Muscle of back (tissue), 11 donors: ENCODE measurements around the gene TRIM2. TPM values are rescaled to one million over a fixed set of nuclear protein-coding genes. Genes with fewer than 3 reads are reported as not detected.

Experiments
- DNase-seq, 3 donors: peaks; one replicate each; pipeline versions ENCODE4 v3.0.0 to v3.0.0-alpha.2; 2013
- polyA plus RNA-seq, 10 donors: library from polyadenylated mRNA; unstranded; fragments of 120-200 nt; gene quantifications; one replicate each; pipeline ENCODE4 v1.2.1, GENCODE V29; 2013; ENCODE audit not compliant: insufficient read length in 10 of 10

Gene TRIM2
- polyA plus RNA-seq, 10 donors = 19.5 to 39.0 (median 21.8) TPM

DNA sequence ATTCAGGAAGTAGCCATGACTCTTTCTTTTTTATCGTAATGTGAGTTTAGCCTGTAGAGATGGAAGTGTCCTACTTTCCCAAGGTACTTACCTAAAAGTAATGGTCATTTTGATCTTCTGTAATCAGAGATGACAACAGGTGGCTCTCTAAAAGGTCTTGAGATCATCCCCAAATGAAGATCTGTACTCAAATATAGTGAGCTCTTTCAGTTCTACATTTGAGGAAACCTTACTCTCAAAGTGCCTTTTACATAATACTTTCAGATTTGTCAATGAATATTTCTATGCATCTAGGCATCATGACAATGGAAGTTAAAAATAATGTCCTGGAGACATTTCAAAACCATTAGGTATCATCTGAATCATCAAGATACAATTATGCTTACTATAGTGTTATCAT lies 123.0 kb downstream of the TRIM2 start:
- no peak for DNase-seq

DNA sequence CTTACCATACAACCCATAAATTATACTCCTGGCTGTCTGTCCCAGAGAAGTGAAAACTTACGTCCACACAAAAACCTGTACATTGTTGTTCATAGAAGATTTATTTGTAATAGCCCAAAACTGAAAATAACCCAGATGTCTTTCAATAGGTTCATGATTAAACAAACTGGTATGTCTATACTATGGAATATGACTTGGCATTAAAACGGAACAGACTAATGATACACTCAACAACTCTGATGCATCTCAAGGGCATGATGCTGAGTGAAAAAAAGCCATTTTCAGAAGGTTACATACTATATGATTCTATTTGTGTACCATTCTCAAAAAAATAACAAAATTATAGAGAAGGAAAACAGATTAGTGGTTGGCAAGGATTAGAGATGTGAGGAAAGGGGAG lies 128.7 kb downstream of the TRIM2 start:
- peak in 1 of 3 donors; percentile 62 for DNase-seq

DNA sequence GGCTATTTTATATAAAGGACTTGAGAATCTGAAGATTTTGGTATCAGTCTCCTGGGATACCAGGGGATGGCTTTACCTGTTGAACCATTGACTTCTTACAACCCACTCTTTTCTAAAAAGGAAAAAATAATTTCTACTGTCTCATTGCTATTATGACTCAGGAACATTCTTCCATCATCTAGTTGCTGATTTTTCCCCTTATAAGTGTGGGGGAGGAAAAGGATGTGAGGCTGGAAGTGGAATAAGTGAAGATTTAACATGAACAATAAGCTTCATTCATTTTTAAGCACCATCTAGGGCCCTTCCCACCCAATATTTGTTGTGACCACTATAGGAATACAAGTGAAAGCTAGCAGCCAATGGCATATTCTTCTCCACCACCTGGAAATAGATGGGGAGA lies 129.6 kb downstream of the TRIM2 start:
- no peak for DNase-seq

DNA sequence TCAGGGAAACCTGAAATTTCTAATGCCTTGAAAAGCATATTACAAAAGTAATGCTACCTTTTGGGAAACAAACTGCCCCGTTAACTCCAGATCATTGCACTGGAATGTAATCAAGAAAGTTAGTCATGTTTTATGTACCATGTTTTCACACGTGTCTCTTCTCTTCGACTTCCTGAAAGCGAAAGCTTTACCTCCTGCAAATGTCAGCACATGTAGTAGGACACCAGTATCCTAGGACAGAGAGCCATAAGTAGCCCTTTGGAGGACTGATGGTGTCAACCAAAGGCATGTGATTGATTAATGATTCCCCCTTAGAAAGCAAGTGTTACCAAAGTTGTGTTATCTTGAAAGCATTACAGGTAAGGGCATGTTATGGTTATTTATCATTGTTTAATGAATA lies 131.4 kb downstream of the TRIM2 start:
- no peak for DNase-seq

DNA sequence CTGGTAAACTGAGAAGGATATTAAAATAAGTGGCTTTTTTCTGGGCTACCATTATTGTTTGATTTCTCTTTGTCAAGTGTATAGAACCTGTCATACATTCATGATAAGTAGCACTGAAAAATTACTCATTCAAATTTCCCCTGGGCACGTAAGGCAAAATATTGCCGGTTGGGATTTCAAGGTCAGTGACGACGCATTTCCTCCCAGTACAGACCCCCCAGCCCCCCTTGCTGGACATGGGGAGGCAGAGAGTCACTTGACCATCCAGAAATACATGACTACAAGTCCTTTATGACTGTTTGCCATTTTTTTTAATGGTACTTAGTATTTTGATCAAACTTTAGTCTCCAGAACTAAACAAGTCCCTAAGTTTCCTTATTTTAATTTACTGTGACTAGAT lies 133.4 kb downstream of the TRIM2 start:
- DNase-seq = no peak

DNA sequence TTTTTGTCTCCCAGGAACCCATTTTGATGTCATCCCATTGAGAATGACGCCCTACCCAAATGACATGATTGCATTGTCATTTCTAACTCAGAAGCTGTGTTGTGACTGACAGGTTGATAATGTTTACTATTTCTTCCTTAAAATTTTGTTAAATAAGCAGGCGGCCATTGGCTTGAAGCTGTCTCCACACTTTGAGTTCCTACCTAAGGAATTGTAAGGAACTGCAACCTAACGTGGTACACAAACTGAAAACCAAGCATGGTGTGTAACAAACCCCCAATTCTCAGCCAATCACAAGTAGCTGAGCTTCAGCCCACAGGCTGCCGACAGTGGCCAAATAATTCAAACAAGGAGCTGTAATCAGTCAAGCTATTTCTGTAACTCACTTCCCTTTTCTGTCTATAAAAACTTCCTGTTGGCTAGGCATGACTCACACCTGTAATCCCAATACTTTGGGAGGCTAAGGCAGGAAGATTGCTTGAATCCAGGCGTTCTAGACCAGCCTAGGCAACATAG lies 137.4 kb downstream of the TRIM2 start:
- no peak for DNase-seq

DNA sequence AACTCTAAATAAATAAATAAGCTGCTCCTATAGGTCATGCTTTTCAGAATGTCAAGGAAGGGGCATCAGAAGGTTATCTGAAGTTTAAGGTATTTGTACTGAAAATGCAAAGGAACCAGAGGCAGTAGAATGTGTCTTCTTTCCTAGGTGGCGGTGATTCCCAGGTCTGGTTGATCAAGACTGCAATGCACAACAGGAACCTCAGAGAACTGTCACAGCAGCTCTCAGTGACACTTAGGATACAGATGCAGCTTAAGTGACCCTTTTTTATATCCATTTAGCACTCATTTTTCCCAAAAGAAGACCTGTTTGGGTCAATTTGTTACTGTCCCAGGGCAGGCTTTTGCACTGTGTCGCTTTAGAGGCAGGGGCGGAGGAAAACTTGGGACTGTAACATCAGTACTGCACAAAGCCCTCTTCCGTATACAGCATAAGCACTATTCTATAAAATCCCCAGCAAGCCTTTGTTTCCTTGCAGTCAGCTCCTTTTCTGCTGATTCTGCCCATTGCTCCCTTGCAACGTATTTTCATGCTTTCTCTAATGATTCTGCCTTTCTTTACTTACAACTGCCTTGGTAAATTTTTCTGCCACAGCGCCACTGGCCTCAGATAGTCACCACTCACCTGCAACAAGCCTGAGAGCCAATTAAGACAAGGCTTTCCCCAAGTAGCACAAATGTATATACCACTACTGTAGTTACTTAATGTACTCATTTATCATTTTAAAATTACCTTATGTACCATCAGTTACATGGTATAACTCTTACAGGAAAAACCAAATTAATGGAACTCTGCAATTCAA lies 138.7 kb downstream of the TRIM2 start:
- no peak for DNase-seq

DNA sequence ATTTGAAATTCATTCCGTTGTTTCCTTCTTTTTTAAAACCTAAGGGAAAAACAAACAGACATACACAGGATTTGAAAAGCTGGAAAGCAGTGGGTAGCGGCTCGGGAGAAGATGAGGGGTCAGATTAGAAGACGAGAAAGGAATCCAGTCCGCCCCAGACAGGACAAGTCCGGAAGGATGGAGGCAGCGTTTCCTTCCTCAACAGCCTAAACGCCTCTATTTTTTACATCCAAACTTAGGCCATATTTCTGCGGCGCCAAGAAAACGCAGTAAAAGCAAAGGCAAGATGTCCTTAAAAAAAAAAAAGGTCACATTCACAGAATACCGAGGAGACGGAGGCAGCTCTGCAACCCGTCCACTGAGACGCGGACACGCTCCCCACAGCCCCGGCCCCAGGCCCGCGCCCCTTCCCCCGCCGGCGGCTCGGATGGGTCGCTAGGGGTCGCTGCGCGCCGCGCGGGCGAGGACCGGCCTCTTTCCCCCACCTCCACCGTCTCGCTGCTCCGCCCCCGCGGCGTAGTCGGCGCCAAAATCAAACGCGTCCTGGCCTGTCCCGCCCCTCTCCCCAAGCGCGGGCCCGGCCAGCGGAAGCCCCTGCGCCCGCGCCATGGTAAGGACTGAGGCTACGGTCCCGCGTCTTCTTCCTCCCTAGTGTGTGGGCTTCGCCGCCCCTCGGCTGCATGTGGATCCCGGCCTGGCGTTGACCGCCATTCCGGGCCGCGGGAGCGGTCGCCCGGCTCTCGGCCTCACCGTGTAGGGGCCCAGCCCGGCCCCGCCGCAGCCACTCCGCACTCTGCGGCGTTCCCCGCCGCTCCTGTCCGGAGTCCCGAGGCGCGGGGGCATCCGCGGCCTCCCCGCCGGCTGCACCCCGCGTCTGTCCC lies 140.1 kb downstream of the TRIM2 start, which contains the start of gene MND1:
Gene MND1, plus strand, starts transcription at position 558 of the 881 bp plus-strand sequence. Its CDS starts 50 bp downstream, at position 608.
- DNase-seq = peak; percentile 86 to 96 (median 94)

DNA sequence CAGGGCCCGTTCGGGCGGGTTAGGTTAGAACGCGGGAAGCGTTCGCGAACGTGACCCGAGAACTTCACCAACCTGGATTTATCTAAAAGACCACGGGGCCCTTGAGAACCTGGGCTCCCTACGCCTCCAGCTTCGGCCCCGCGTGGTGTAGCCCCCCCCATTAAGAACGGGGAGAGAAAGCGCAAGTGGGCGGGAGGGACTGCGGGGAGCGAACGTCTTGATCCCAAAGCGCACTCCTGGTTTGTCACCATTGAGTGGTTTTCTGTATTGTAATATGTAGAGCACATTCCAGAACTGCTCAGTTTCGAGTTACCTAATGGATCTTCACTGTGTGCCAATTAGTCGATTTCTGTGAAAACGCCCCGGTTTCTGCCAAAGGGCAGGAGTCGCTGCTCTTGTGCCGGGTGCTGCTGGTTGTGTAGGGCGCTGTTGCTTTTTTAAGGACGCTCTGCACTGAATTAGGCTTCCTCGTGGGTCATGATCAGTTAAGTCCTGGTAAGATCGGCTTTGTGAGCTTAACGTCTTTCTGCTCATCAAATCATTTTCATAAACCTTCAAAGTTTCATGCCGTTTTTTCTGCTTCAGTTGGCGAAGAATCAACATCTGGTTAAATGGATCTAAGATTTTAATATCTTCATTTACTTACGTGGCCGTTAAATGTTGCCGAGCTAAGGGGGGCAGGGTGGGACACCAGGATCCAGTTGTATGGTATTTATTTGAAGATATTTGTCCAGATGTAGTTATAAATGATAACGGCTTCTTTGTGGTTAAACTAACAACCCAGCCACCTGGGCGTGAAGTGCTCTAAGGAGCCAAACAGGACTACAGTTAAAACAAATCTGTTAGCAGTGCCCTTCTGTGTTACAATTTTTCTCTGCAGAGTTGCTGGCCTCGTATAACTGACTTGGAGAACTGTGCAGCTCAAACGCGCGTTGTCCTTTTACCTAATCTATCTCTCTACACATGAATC lies 141.1 kb downstream of the TRIM2 start:
- DNase-seq = peak in 2 of 3 donors; percentile 52 to 86

DNA sequence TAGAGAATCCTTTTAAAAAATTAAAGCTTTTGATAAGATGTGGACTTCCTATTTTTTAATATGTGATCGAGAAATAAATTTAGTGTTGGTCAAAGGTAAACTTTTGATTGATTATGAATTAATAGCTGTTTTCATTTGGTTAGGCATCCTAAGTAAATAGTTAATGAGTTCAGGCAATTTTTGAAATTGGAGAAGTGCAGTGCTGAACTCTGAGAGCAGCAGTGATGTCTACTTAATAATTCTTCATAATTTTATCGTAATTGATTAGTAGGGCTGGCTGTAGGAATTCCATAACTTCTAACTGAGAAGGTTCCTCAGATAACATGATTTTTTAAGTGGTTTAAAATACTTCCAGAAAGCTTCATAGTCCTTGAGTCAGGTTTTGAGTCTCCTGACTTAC lies 141.8 kb downstream of the TRIM2 start:
- DNase-seq = no peak

DNA sequence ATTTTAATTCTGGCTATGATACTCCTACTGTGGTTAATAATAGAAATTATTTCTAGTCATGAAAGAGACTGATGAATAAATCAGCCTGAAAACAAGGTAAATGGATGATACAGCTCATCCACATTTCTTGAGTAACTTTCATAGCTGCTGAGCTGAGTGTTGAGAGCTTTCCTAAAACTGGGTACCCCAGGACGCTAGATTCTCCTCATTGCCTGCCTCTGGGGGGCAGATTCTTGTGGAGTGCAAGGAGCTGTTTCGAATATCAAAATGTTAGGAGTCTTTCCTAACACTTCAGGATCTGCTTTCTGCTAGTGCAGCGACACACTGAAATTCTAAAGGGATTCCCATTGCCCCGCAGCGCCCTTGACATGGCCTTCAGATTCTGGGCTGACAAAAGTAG lies 142.3 kb downstream of the TRIM2 start:
- peak in 1 of 3 donors; percentile 19 for DNase-seq

DNA sequence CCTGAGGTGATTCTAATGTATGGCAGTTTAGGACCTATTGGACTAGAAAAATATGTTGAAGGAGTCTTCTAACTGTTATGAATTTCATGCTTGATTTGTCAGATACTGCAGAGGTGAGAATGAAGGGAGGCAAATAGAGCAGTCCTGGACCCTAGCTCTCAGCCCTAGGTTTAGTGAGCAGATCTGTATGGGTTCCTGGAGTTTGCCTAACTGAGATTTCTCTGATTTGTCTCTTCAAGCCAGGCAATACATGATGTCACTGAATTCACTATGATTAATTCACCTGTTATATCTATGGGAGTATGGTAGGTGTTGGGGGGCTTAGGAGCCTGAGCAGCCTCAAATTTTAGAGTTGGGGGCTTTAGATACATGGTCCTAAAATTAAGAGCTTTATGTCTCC lies 142.9 kb downstream of the TRIM2 start:
- no peak for DNase-seq

DNA sequence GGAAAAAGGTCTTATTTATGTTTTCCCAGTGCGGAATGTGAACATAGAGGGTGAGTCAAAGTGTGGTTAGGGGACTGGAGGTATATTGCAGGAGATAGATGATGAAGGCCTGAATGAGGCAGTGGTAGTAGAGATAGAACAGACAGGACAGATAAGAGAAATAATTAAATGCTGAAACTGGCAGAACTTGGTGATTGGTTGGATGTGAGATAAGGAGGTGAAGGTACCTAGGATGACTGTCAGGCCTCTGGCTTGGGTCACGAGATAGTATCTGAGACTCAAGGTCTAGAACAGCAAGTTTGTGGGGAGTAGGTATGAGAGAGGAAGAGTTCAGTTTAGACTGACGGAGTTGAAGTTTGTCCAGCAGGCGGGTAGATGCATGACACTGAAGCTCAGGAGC lies 143.8 kb downstream of the TRIM2 start:
- DNase-seq = no peak

DNA sequence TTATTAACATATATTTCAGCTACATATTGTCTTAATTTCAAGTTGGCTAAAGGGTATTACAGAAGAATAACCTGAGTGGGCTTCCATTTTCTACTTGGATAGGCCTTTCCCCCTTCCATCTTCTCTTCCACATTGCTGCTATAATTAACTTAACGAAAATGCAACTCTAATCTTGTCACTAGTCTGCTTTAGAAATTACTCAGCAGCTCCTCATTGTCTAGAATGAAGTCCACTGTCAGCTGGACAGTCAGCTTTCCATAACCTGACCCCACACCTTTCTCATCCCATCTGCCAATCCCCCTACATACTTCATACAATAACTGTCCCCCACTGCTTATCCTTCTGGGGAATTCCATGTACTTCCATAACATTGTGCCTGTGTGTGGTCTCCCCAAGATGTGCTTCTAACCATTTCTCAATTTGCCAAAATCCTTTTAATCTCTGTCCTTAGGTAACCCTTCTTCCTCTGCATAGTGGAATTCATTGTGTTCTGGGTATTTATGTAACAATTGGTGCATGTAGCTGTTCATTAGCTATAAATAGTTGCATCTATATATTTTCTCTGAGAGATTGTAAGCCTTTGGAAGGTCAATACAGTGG lies 145.1 kb downstream of the TRIM2 start:
- DNase-seq = no peak

DNA sequence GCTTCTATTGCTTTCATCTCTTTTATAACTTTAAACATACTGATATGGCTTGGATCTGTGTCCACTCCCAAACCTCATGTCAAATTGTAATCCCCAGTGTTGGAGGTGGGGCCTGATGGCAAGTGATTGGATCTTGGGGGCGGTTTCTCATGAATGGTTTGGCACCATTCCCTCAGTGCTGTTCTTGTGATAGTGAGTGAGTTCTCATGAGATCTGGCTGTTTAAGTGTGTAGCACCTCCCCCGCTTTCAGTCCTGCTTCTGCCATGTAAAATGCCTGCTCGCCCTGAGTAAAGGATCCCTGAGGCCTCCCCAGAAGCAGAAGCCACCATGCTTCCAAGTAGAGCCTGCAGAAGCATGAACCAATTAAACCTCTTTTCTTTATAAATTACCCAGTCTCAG lies 157.9 kb downstream of the TRIM2 start:
- no peak for DNase-seq

DNA sequence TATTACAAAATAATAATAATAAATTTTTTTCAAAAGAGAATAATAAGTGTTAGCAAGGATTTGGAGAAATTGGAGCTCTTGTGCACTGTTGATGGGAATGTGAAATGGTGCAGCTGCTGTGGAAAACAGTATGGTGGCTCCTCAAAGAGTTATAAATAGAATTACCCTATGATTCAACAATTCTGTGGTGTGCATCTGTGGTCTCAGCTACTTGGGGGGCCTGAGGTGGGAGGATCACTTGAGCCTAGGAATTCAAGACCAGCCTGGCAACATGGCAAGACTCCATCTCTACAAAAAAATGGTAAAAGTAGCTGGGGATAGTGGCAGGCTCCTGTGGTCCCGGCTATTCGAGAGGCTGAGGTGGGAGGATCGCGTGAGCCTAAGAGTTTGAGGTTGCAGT lies 159.8 kb downstream of the TRIM2 start:
- no peak for DNase-seq

DNA sequence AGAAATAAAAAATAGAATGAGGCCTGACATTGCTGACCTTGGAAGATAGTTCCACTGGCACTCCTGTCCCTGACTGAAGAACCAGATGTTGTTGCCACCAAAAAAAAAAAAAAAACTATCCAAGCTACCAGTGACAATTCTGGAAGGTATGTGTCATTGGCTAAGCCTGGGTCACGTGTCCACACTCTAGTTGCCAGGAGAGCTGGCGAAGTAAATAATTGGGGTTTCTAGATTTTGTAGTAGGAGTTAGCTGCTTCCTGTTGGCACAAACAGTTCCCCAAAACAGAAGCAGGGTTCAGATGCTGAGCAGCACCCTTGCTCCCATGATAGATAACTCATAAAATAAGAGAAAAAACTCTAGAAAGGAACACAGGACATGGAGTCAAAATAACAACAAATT lies 160.8 kb downstream of the TRIM2 start:
- DNase-seq = no peak

DNA sequence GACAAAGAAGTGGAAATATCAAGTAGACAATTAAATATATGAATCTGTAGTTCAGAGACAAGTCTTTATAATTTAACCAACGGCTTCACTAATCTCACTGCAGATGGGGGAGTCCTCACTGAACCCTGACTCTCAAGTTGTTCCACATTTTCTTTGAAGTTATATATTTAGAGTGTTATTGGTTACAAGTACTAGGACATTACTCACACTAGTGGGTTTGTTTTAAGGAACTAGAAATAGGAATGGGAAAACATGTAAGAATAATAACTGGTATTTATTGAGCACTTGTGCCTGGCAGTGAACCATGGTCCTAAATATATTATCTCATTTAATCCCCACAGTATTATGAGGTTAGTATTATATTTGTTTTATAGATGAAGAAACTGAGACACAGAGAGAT lies 162.2 kb downstream of the TRIM2 start:
- DNase-seq = no peak

DNA sequence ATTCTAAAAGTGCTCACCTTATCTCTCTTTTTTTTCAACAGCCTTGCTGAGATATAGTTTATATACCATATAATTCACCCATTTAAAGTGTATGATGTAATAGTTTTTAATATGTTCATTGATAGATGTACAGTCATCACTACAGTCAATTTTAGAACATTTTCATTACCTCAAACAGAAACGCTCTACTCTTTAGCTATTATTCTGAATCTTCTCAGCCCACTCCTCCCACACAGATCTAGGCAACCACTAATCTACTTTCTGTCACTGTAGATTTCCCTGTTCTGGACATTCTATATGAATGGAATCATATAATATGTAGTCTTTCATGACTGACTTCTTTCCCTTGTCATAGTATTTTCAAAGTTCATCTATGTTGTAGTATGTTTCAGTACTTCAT lies 162.8 kb downstream of the TRIM2 start:
- DNase-seq = no peak

DNA sequence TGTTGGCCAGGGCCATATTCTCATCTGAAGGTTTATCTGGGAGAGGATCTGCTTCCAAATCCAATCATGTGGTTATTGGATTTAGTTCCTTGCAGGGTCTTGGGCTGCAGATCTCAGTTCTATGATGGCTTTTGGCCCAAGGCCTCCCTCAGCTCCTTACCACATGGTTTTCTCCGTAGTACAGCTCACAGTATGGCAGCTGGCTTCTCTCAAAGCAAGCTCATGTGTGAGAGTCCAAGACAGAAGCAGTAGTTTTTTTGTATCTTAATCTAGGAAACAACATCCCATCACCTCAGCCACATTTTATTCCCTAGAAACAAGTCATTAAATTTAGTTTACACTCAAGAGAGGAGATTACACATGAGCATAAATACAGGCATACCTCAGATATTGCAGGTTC lies 164.8 kb downstream of the TRIM2 start:
- no peak for DNase-seq

DNA sequence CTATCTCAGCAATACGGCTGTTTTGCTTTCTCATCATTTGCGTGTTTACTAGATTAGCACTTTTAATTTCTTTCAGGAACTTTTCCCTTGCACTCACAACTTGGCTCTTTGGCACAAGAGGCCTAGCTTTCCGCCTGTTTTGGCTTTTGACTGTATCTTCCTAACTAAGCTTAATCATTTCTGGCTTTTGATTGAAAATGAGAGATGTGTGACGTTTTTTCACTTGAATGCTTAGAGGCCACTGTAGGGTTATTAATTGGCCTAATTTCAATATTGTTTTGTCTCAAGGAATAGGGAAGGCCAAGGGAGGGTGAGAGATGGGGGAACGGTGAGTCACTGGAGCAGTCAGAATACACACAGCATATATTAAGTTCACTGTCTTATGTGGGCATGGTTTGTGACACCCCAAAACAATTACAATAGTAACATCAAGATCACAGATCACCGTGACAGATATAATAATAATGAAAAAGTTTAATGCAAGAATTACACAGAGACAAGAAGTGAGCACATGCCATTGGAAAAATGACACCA lies 167.5 kb downstream of the TRIM2 start:
- no peak for DNase-seq
